ENCODE results near the gene ADAP1. TPM values are rescaled to one million over a fixed set of nuclear protein-coding genes. Genes with fewer than 3 reads are reported as not detected.
"Not testable (repeated sequence)": the region's sequence is repeated elsewhere in the genome, so short reads cannot be mapped to it uniquely, and the experiment has no call there.

Gene ADAP1
- total RNA-seq, 1 donor: 0.72 TPM

GRCh38 chr7:924541-925231 is 29.8 kb downstream of the ADAP1 start:
- no peak for DNase-seq (ENCODE audit: low read depth)
- TF ChIP-seq CTCF (IDR thresholded peaks at IDR 0.05; ENCODE audit: insufficient read depth, low read length): no peak
- H3K4me3 ChIP-seq (ENCODE audit: low read depth, low read length): no peak overlapping the region

GRCh38 chr7:924042-924441 is 30.4 kb downstream of the ADAP1 start:
- not testable (repeated sequence) for DNase-seq (ENCODE audit: low read depth); H3K4me3 ChIP-seq (ENCODE audit: low read depth, low read length)

GRCh38 chr7:923108-924041 is 31.1 kb downstream of the ADAP1 start:
- no peak for TF ChIP-seq CTCF (IDR thresholded peaks at IDR 0.05; ENCODE audit: insufficient read depth, low read length)
- no peak for DNase-seq (ENCODE audit: low read depth)
- no peak overlapping the region for H3K4me3 ChIP-seq (ENCODE audit: low read depth, low read length)

GRCh38 chr7:922334-923107 is 32.0 kb downstream of the ADAP1 start:
- H3K4me3 ChIP-seq (ENCODE audit: low read depth, low read length): no peak overlapping the region
- no peak for TF ChIP-seq CTCF (IDR thresholded peaks at IDR 0.05; ENCODE audit: insufficient read depth, low read length)
- DNase-seq (ENCODE audit: low read depth): no peak

GRCh38 chr7:921581-922333 is 32.7 kb downstream of the ADAP1 start:
- H3K4me3 ChIP-seq (ENCODE audit: low read depth, low read length): no peak overlapping the region
- no peak for DNase-seq (ENCODE audit: low read depth)
- no peak for TF ChIP-seq CTCF (IDR thresholded peaks at IDR 0.05; ENCODE audit: insufficient read depth, low read length)

- DNase-seq (ENCODE audit: low read depth): no peak
- H3K4me3 ChIP-seq (ENCODE audit: low read depth, low read length): no peak overlapping the region
- no peak for TF ChIP-seq CTCF (IDR thresholded peaks at IDR 0.05; ENCODE audit: insufficient read depth, low read length)
Measured at GRCh38 chr7:921071-921461, 33.4 kb downstream of the ADAP1 start.
